NCI-H446 treated with DMSO at 0.1 percent for 48 hours (cell line): ENCODE measurements around the gene ZNF451.
"Not testable (repeated sequence)": the region's sequence is repeated elsewhere in the genome, so short reads cannot be mapped to it uniquely, and the experiment has no call there.

Source experiments
- DNase-seq: peaks from one replicate; lab custom pipeline; 2025; lab: John Stamatoyannopoulos, UW

Gene ZNF451

GRCh38 chr6:57090458-57091067 is 575 bp downstream of the ZNF451 start:
- DNase-seq: not testable (repeated sequence)

- not testable (repeated sequence) for DNase-seq
Measured at GRCh38 chr6:57091375-57091774, 1.4 kb downstream of the ZNF451 start.

GRCh38 chr6:57094689-57095088 is 4.7 kb downstream of the ZNF451 start:
- DNase-seq: no peak

- DNase-seq: no peak
Measured at GRCh38 chr6:57097596-57097995, 7.6 kb downstream of the ZNF451 start.

- no peak for DNase-seq
Measured at GRCh38 chr6:57102976-57103375, 13.0 kb downstream of the ZNF451 start.

- DNase-seq: no peak
Measured at GRCh38 chr6:57104336-57104735, 14.3 kb downstream of the ZNF451 start.

GRCh38 chr6:57106990-57107389 is 17.0 kb downstream of the ZNF451 start:
- DNase-seq: no peak

GRCh38 chr6:57108691-57109090 is 18.7 kb downstream of the ZNF451 start:
- no peak for DNase-seq

GRCh38 chr6:57109880-57110279 is 19.9 kb downstream of the ZNF451 start:
- no peak for DNase-seq

- no peak for DNase-seq
Measured at GRCh38 chr6:57113105-57113504, 23.1 kb downstream of the ZNF451 start.

- no peak for DNase-seq
Measured at GRCh38 chr6:57116776-57117175, 26.8 kb downstream of the ZNF451 start.

- DNase-seq: no peak
Measured at GRCh38 chr6:57117796-57118195, 27.8 kb downstream of the ZNF451 start.

- DNase-seq: no peak
Measured at GRCh38 chr6:57123111-57123510, 33.1 kb downstream of the ZNF451 start.

GRCh38 chr6:57127763-57128162 is 37.8 kb downstream of the ZNF451 start:
- no peak for DNase-seq

- no peak for DNase-seq
Measured at GRCh38 chr6:57130661-57131177, 40.7 kb downstream of the ZNF451 start.

- no peak for DNase-seq
Measured at GRCh38 chr6:57134954-57135353, 45.0 kb downstream of the ZNF451 start.

- no peak for DNase-seq
Measured at GRCh38 chr6:57135885-57136284, 45.9 kb downstream of the ZNF451 start.

- DNase-seq: no peak
Measured at GRCh38 chr6:57137350-57137749, 47.4 kb downstream of the ZNF451 start.

- DNase-seq: no peak
Measured at GRCh38 chr6:57138026-57138425, 48.0 kb downstream of the ZNF451 start.

GRCh38 chr6:57141451-57142177 is 51.6 kb downstream of the ZNF451 start:
- no peak for DNase-seq

GRCh38 chr6:57142178-57142525 is 52.2 kb downstream of the ZNF451 start:
- no peak for DNase-seq

GRCh38 chr6:57143690-57144089 is 53.7 kb downstream of the ZNF451 start:
- no peak for DNase-seq

- no peak for DNase-seq
Measured at GRCh38 chr6:57147401-57147800, 57.4 kb downstream of the ZNF451 start.
